Endothelial cell of umbilical vein (primary cell): ENCODE data around the gene XYLT1. TPM values are rescaled to one million over a fixed set of nuclear protein-coding genes. Genes with fewer than 3 reads are reported as not detected.

Experiments
- BruUV-seq: library from RNA; stranded (reverse); fragments of 400-500 nt; replicated peaks from 2 replicates; lab custom pipeline; 2021; lab: Mats Ljungman, UMichigan
- CTCF ChIA-PET: fragments of 300-600, 350-600 bp; sonication (Branson Sonifier 250); formaldehyde crosslinking; loops from one replicate; lab custom pipeline; 2021; ENCODE audit warnings: antibody characterized with exemption, inconsistent platforms; lab: Charles Lee
- POLR2A ChIA-PET: fragments of 300-600, 350-600 bp; sonication (Branson Sonifier 250); formaldehyde crosslinking; loops from one replicate; lab custom pipeline; 2021; ENCODE audit warnings: antibody characterized with exemption, inconsistent platforms; lab: Charles Lee
- DNase-seq: peaks from one replicate; pipeline ENCODE4 v3.0.0-alpha.2; 2011; ENCODE audit warnings: low read depth, low spot score
- FAIRE-seq: peaks from 2 replicates; lab custom pipeline; 2011; peaks lifted over from hg19 to GRCh38; lab: Jason Lieb, UNC
- H2AFZ ChIP-seq: 2 replicates; pipeline ENCODE4 v1.6.0; 2012; ENCODE audit warnings: low read depth, low read length, control low read depth, inconsistent platforms
- H3K27ac ChIP-seq: 2 replicates; pipeline ENCODE4 v1.5.1; 2011; ENCODE audit warnings: low read depth, mild to moderate bottlenecking, control low read depth, low read length, moderate library complexity; ENCODE audit not compliant: insufficient read depth
- H3K27me3 ChIP-seq, 2 experiments: 2 replicates each; pipeline versions ENCODE4 v1.6.0 to v1.6.1; 2011; ENCODE audit warnings: low read length in 2 of 2, mixed read lengths in 1 of 2; ENCODE audit not compliant: control insufficient read depth in 2 of 2, insufficient read depth in 2 of 2
- H3K36me3 ChIP-seq, 2 experiments: 2 replicates in 1 of 2; 3 replicates in 1 of 2; pipeline ENCODE4 v1.5.1; 2011; ENCODE audit warnings: low read length in 2 of 2, mild to moderate bottlenecking in 1 of 2, moderate library complexity in 1 of 2; ENCODE audit not compliant: control insufficient read depth in 2 of 2, insufficient read depth in 2 of 2; ENCODE audit errors: extremely low read depth in 1 of 2
- H3K4me1 ChIP-seq: 3 replicates; pipeline ENCODE4 v1.5.1; 2011; ENCODE audit warnings: mild to moderate bottlenecking, low read length; ENCODE audit not compliant: control insufficient read depth, insufficient read depth; ENCODE audit errors: extremely low read depth
- H3K4me2 ChIP-seq: 2 replicates; pipeline ENCODE4 v1.6.1; 2011; ENCODE audit warnings: low read length, control low read depth, mixed read lengths; ENCODE audit not compliant: insufficient read depth
- H3K4me3 ChIP-seq, 3 experiments: fragments of 200-600 bp in 1 of 3; sonication (generic), shearing (Covaris generic) in 1 of 3; replicated peaks in 1 of 3; 2 replicates each; pipeline ENCODE4 v1.5.1; 2011 to 2016; ENCODE audit warnings: control low read depth in 3 of 3, low read length in 3 of 3, mild to moderate bottlenecking in 2 of 3, inconsistent platforms in 1 of 3, low read depth in 1 of 3, moderate library complexity in 1 of 3; ENCODE audit not compliant: insufficient read depth in 1 of 3
- H3K79me2 ChIP-seq: 2 replicates; pipeline ENCODE4 v1.6.0; 2012; ENCODE audit warnings: low read length, inconsistent platforms; ENCODE audit not compliant: control insufficient read depth, insufficient read depth
- H3K9ac ChIP-seq: replicated peaks from 2 replicates; pipeline ENCODE3; 2011; ENCODE audit warnings: low read length, control low read depth; ENCODE audit not compliant: insufficient read depth; ENCODE audit errors: extremely low read depth
- H3K9me1 ChIP-seq: replicated peaks from 3 replicates; pipeline ENCODE4 v1.6.0; 2011; ENCODE audit warnings: mild to moderate bottlenecking, low read length; ENCODE audit not compliant: control insufficient read depth, insufficient read depth; ENCODE audit errors: extremely low read depth
- H3K9me3 ChIP-seq: replicated peaks from 2 replicates; pipeline ENCODE4 v1.5.1; 2012; ENCODE audit warnings: low read length, inconsistent platforms; ENCODE audit not compliant: control insufficient read depth, insufficient read depth
- H4K20me1 ChIP-seq: replicated peaks from 2 replicates; pipeline ENCODE3; 2011; ENCODE audit warnings: mild to moderate bottlenecking, low read length; ENCODE audit not compliant: control insufficient read depth, insufficient read depth; ENCODE audit errors: extremely low read depth
- EZH2 ChIP-seq: IDR thresholded peaks from 2 replicates; pipeline ENCODE4 v1.6.1; 2012; ENCODE audit warnings: borderline replicate concordance, low read depth, mild to moderate bottlenecking, moderate library complexity, low read length, inconsistent platforms; ENCODE audit not compliant: severe bottlenecking
- FOS ChIP-seq: IDR thresholded peaks from 2 replicates; pipeline ENCODE4 v1.6.1; 2011; ENCODE audit warnings: mild to moderate bottlenecking, low read length, moderate library complexity, borderline replicate concordance; ENCODE audit not compliant: insufficient read depth
- GATA2 ChIP-seq: IDR thresholded peaks from 2 replicates; pipeline ENCODE4 v1.7.0; 2011; ENCODE audit warnings: low read depth, mild to moderate bottlenecking, moderate library complexity, mixed read lengths, low read length; ENCODE audit not compliant: insufficient read length, insufficient read depth
- JUN ChIP-seq: IDR thresholded peaks from 2 replicates; pipeline ENCODE4 v1.6.1; 2011; ENCODE audit warnings: borderline replicate concordance, low read depth; ENCODE audit not compliant: insufficient read length, insufficient read depth
- MAX ChIP-seq: IDR thresholded peaks from 2 replicates; pipeline ENCODE4 v1.6.1; 2011; ENCODE audit not compliant: insufficient read depth, insufficient read length
- MYC ChIP-seq: IDR thresholded peaks from one replicate; pipeline ENCODE4 v1.6.1; 2011; ENCODE audit warnings: mild to moderate bottlenecking, low read depth, low read length
- POLR2A ChIP-seq: IDR thresholded peaks from 2 replicates; pipeline ENCODE4 v1.6.1; 2012; ENCODE audit warnings: low read depth, mild to moderate bottlenecking, control low read depth, low read length
- POLR2AphosphoS5 ChIP-seq: IDR thresholded peaks from 2 replicates; pipeline ENCODE4 v1.6.1; 2012; ENCODE audit warnings: low read depth, mild to moderate bottlenecking, control low read depth, low read length, moderate library complexity; ENCODE audit not compliant: insufficient read depth
- dilution Hi-C: fragments of 300-500 bp; cut with MboI; formaldehyde crosslinking; loops from one replicate; pipeline ENCODE4 v1.15.0; 2019; ENCODE audit warnings: low sequenced_read_pairs; ENCODE audit not compliant: extremely low pct_ligation_motif_present
- intact Hi-C: fragments of 100-400 bp; cut with micrococcal nuclease; formaldehyde crosslinking; loops from one replicate; pipeline ENCODE4 v1.10.0; 2022
- polyA plus RNA-seq, 4 experiments: library from polyadenylated mRNA; depleted of rRNA in 3 of 4; stranded (reverse) in 3 of 4; unstranded in 1 of 4; fragments of >200 nt; gene quantifications; 2 replicates each; pipeline versions ENCODE4 v1.2.1 to v1.2.3, GENCODE V29; 2011 to 2012; ENCODE audit warnings: missing spikeins in 1 of 4
- total RNA-seq: library from RNA; stranded (reverse); gene quantifications from 2 replicates; pipeline ENCODE4 v1.2.3, GENCODE V29; 2021
- TF ChIP-seq, protein P1 (sequence below), 2 donors: IDR thresholded peaks; 1 replicate in 1 of 2; 2 replicates in 1 of 2; pipeline ENCODE4 v1.5.1; 2011; ENCODE audit warnings: low read length in 2 of 2, mild to moderate bottlenecking in 2 of 2, moderate library complexity in 2 of 2, control low read depth in 1 of 2, inconsistent platforms in 1 of 2, low read depth in 1 of 2; ENCODE audit not compliant: insufficient read depth in 1 of 2; ENCODE audit errors: extremely low read depth in 1 of 2

Gene XYLT1
- total and polyA plus RNA-seq, 2 donors (not counting 3 experiments of a cell fraction or from before 2014, with no cell fraction given): 0.63 to 2.9 TPM

- Histone ChIP-seq H3K9me1 (no peaks in the 10 kb centered on the region), H3K79me2 (no peaks in the 10 kb centered on the region), H3K27me3 (peaks cover 0 to 4% of the 10 kb centered on the region in 2 experiments), H3K4me3 (no peak overlapping the region), H3K9me3 (no peaks in the 10 kb centered on the region), H3K4me1 (peaks cover 13% of the 10 kb centered on the region), H3K36me3 (no peaks in the 10 kb centered on the region), H3K27ac (no peak overlapping the region), H2AFZ (no peak overlapping the region), H3K4me2 (no peak overlapping the region), H3K9ac (no peak overlapping the region), H4K20me1 (no peaks in the 10 kb centered on the region)
- intact Hi-C loops (no loop called here), dilution Hi-C loops (no loop called here)
- POLR2A ChIA-PET: no interaction called here
- BruUV-seq: no TSS peak
- TF ChIP-seq GATA2 (no peak), MAX (no peak), FOS (no peak), POLR2A (no peak), EZH2 (no peak), POLR2AphosphoS5 (no peak), MYC (no peak), JUN (no peak)
- TF ChIP-seq, protein P1, sequence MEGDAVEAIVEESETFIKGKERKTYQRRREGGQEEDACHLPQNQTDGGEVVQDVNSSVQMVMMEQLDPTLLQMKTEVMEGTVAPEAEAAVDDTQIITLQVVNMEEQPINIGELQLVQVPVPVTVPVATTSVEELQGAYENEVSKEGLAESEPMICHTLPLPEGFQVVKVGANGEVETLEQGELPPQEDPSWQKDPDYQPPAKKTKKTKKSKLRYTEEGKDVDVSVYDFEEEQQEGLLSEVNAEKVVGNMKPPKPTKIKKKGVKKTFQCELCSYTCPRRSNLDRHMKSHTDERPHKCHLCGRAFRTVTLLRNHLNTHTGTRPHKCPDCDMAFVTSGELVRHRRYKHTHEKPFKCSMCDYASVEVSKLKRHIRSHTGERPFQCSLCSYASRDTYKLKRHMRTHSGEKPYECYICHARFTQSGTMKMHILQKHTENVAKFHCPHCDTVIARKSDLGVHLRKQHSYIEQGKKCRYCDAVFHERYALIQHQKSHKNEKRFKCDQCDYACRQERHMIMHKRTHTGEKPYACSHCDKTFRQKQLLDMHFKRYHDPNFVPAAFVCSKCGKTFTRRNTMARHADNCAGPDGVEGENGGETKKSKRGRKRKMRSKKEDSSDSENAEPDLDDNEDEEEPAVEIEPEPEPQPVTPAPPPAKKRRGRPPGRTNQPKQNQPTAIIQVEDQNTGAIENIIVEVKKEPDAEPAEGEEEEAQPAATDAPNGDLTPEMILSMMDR (IDR thresholded peaks at IDR 0.05; ENCODE audit: extremely low read depth in 1 of 2, insufficient read depth in 1 of 2, low read depth in 1 of 2, low read length in 2 of 2): no peak
- DNase-seq: no peak
- CTCF ChIA-PET: no interaction called here
- FAIRE-seq: no peak
Measured at GRCh38 chr16:17384471-17384870, 86.3 kb downstream of the XYLT1 start.
